GM19395 (cell line): ENCODE measurements around the gene BET1L.
"Not testable (repeated sequence)": the region's sequence is repeated elsewhere in the genome, so short reads cannot be mapped to it uniquely, and the experiment has no call there.

Source experiments
- ATAC-seq: cut with Tn5 transposase; IDR thresholded peaks from one replicate; pipeline ENCODE4 v1.9.1; 2021; ENCODE audit warnings: mild to moderate bottlenecking, moderate library complexity; ENCODE audit not compliant: unreplicated experiment

BET1L gene

DNA sequence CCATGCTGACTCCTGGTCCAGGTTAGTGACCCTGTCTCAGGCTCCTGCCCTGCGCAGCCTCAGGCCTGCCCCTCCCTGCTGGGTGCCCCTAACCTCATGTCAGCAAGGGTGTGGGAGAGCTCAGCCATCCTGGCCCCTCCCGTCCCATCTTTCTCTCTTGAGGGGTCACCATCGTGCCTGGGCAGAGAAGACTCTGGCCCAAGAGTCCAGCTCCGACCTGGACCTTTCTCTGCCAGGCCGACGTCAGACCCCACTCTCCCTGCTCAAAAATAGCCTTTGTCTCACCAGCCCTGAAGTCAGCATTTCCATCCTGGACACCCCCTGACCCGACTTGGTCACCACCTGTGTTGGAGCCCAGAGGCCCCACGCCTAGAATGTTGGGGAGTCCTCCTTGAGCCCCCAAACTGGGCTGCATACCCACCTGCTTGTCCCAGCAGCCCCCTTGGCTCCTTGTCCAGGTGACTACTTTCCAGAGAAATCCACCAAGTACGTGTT, 9.4 kb downstream of the BET1L start:
- ATAC-seq = no peak

DNA sequence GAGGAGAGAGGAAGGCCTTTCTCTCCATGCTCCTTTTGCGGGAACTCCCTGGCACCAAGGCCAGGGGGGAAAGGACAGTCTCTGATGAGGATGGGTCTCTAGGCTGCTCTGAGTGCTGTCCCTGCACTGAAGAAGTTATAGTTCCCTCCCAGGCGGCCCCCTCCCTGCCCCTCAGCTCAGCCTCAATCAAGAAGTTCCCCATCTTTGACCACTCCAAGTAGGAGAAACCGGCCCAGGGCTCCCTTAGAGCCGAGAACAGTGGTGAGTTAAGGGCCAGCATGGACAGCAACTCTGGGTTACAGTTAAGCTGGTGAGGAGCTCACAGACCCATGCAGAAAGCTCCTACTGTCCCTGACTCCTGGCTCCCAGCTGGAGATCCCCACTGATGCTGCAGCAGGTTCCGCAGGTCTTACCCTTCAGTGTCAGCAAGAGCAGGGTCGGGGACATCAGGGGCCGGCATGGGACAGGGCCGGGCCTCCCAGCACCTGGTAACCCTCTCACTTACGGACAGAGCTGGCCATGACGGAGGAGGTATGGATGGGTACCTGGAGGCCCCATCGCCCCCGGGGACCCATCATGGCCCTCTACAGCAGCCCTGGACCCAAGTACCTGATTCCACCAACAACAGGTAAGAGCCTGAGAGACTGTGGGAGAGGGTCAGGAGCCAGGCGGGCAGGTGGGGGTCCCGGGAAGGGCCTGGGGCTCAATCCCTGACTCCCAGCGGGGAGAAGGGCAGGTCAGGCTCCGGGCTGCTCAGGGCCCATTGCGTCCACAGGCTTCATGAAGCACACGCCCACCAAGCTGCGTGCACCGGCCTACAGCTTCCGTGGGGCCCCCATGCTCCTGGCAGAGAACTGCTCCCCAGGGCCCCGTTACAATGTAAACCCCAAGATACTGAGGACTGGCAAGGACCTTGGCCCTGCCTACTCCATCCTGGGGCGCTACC, 10.1 kb downstream of the BET1L start:
- ATAC-seq = no peak

GRCh38 chr11:193481-193880, 13.7 kb downstream of the BET1L start:
- not testable (repeated sequence) for ATAC-seq

DNA sequence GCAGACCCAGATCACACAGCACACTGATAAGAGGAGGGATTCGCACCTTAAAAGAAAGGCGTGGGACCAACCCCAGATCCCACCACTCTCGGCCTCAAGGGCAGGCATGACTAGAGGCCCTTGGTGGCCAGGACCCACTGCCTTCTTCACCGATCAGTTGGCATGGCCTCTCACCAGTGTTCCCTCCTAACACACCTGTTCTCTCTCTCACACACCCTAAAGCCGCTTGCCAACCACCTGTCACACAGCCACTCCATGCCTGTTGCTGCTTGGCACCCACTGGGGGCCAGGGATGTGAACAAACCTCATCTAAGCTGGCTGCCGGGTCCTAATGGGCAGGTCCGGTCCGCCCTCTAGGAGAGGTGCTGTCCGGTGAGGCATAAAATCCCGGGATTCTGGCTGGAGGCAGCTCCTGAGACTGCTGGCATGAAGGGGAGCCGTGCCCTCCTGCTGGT, 14.5 kb downstream of the BET1L start, which contains the start of gene SCGB1C1:
TSS of gene SCGB1C1 (plus strand) at position 405 of the 455 bp plus-strand sequence. CDS start at position 427, 22 bp downstream.
- not testable (repeated sequence) for ATAC-seq

DNA sequence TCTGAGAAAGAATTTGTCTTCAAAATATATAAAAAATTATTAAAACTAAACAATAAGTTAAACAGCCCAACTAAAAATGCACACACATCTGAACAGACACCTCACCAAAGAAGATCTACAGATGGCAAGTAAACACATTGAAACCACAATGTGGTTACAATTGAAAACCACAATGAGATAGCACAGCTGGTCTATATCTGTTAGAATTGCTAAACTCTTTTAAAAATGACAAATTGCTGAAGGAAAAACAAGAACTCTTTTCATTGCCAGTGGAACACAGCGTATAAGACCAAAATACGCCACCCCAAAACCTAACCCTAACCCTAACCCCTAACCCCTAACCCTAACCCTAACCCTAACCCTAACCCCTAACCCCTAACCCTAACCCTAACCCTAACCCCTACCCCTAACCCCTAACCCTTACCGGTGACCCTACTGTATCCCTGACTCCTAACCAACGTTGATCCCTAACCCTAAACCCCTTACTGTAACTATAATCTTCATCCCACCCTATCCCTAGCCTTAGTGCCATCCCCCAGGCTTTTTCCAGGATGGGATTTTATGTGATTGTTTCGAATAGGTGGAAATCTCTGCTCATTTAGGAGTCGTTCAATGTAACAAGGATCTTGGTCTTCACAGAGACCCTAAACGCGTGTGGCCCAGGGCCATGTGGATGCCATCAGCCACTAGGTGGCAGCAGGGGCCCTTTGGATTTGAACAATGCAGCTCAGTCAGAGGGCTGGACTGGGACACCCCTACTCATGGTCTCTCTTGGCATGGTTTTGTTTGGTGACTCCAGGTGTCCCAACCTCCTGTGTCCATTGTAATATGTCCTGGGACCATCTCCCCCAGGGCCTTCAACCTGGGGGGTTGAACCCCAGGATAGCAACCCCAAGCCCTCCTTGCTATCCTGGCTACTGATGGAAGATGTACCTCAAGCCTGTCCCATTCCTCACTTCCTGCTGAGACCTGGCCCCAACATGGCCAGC, 15.4 kb downstream of the BET1L start:
- ATAC-seq = peak; percentile 47

- ATAC-seq = not testable (repeated sequence)
Measured at GRCh38 chr11:190546-190945, 16.7 kb downstream of the BET1L start.

GRCh38 chr11:189843-190311, 17.3 kb downstream of the BET1L start:
- ATAC-seq = peak; percentile 70

- not testable (repeated sequence) for ATAC-seq
Measured at GRCh38 chr11:189200-189783, 17.9 kb downstream of the BET1L start.

- ATAC-seq = not testable (repeated sequence)
Measured at GRCh38 chr11:180242-180641, 27.0 kb downstream of the BET1L start.
